GM19025 (cell line): ENCODE data around the gene NPAS3.

ENCODE experiments used
- ATAC-seq: cut with Tn5 transposase; IDR thresholded peaks from one replicate; pipeline ENCODE4 v1.9.1; 2021; ENCODE audit warnings: mild to moderate bottlenecking, low read depth, moderate library complexity; ENCODE audit not compliant: unreplicated experiment

Gene NPAS3

GRCh38 chr14:33491112-33491511 is 552.4 kb downstream of the NPAS3 start:
- ATAC-seq = no peak

- ATAC-seq = no peak
Measured at GRCh38 chr14:33492491-33492890, 553.8 kb downstream of the NPAS3 start.

- ATAC-seq = no peak
Measured at GRCh38 chr14:33493266-33493665, 554.6 kb downstream of the NPAS3 start.

GRCh38 chr14:33493990-33494389 is 555.3 kb downstream of the NPAS3 start:
- no peak for ATAC-seq

- ATAC-seq = no peak
Measured at GRCh38 chr14:33499687-33500086, 561.0 kb downstream of the NPAS3 start.

GRCh38 chr14:33504246-33505099 is 565.8 kb downstream of the NPAS3 start:
- ATAC-seq = no peak

- ATAC-seq = no peak
Measured at GRCh38 chr14:33505266-33505962, 566.7 kb downstream of the NPAS3 start.

- no peak for ATAC-seq
Measured at GRCh38 chr14:33505963-33506329, 567.3 kb downstream of the NPAS3 start.

GRCh38 chr14:33508126-33509062 is 569.7 kb downstream of the NPAS3 start:
- no peak for ATAC-seq

- no peak for ATAC-seq
Measured at GRCh38 chr14:33509454-33509853, 570.8 kb downstream of the NPAS3 start.

GRCh38 chr14:33510063-33510481 is 571.4 kb downstream of the NPAS3 start:
- ATAC-seq = no peak

- ATAC-seq = no peak
Measured at GRCh38 chr14:33510991-33511390, 572.3 kb downstream of the NPAS3 start.

- ATAC-seq = no peak
Measured at GRCh38 chr14:33511851-33512640, 573.4 kb downstream of the NPAS3 start.

- no peak for ATAC-seq
Measured at GRCh38 chr14:33515441-33515840, 576.8 kb downstream of the NPAS3 start.

- no peak for ATAC-seq
Measured at GRCh38 chr14:33515899-33516298, 577.2 kb downstream of the NPAS3 start.

- ATAC-seq = no peak
Measured at GRCh38 chr14:33516898-33517436, 578.3 kb downstream of the NPAS3 start.

- ATAC-seq = no peak
Measured at GRCh38 chr14:33521192-33521591, 582.5 kb downstream of the NPAS3 start.

GRCh38 chr14:33524244-33524643 is 585.6 kb downstream of the NPAS3 start:
- peak; percentile 65 for ATAC-seq

GRCh38 chr14:33525626-33526025 is 586.9 kb downstream of the NPAS3 start:
- no peak for ATAC-seq
